Ascending aorta (tissue), 2 donors: Measurements from ENCODE around the gene KAT2B. TPM values are rescaled to one million over a fixed set of nuclear protein-coding genes. Genes with fewer than 3 reads are reported as not detected.

ENCODE experiments used
- DNase-seq, 2 donors: peaks; one replicate each; pipeline ENCODE4 v3.0.0-alpha.2; 2019; ENCODE audit warnings: low spot score in 2 of 2
- H3K27ac ChIP-seq, 2 donors: fragments of 200-600 bp; sonication (generic); one replicate each; pipeline ENCODE4 v1.5.1; 2016 to 2017; ENCODE audit warnings: mild to moderate bottlenecking in 1 of 2
- H3K27me3 ChIP-seq: fragments of 200-600 bp; sonication (generic); one replicate; pipeline ENCODE4 v1.5.1; 2017
- H3K36me3 ChIP-seq, 2 donors: fragments of 200-600 bp; sonication (generic); one replicate each; pipeline ENCODE4 v1.5.1; 2016
- H3K4me1 ChIP-seq, 2 donors: fragments of 200-600 bp; sonication (generic); one replicate each; pipeline ENCODE4 v1.5.1; 2016 to 2017; ENCODE audit warnings: mild to moderate bottlenecking in 1 of 2
- H3K4me3 ChIP-seq, 2 donors: fragments of 200-600 bp; sonication (generic); one replicate each; pipeline ENCODE4 v1.5.1; 2016 to 2017; ENCODE audit warnings: mild to moderate bottlenecking in 1 of 2
- H3K9me3 ChIP-seq, 2 donors: fragments of 200-600 bp; sonication (generic); one replicate each; pipeline ENCODE4 v1.5.1; 2016
- CTCF ChIP-seq, 3 experiments: fragments of 200-600 bp in 2 of 3; fragments of 450-650 bp in 1 of 3; sonication (generic) in 2 of 3; IDR thresholded peaks; one replicate each; pipeline ENCODE4 v1.5.1; 2016 to 2019; ENCODE audit warnings: antibody characterized with exemption in 3 of 3, mild to moderate bottlenecking in 1 of 3, moderate library complexity in 1 of 3
- intact Hi-C: fragments of 100-400 bp; cut with DNase I; formaldehyde crosslinking; loops from one replicate; pipeline ENCODE4 v1.15.1; 2023
- total RNA-seq: library from RNA; depleted of rRNA; stranded (reverse); fragments of >200 nt; gene quantifications from one replicate; pipeline ENCODE4 v1.1.0, GENCODE V29; 2016

KAT2B gene
- total RNA-seq, 1 donor from 2014 or later = 10.5 TPM

- intact Hi-C loops = no loop called here
- H3K4me3 ChIP-seq = no peak overlapping the region
- H3K4me1 ChIP-seq = no peaks in the 10 kb centered on the region
- no peaks in the 10 kb centered on the region for H3K36me3 ChIP-seq
- H3K27ac ChIP-seq = no peak overlapping the region
- no peaks in the 10 kb centered on the region for H3K27me3 ChIP-seq
- DNase-seq = no peak
- H3K9me3 ChIP-seq = no peaks in the 10 kb centered on the region
- no peak for TF ChIP-seq CTCF (IDR thresholded peaks at IDR 0.05)
Measured at GRCh38 chr3:20201143-20201542, 160.9 kb downstream of the KAT2B start.

Other genes starting within 250 kb of the KAT2B start
- gene EFHB, start 106.2 kb upstream of the KAT2B start, total RNA-seq = not detected
- 54.9 TPM for gene RAB5A, start 93.3 kb upstream of the KAT2B start, total RNA-seq
- not detected for gene PP2D1, start 28.2 kb upstream of the KAT2B start, total RNA-seq
- gene SGO1, start 145.8 kb downstream of the KAT2B start, total RNA-seq = not detected